Parathyroid adenoma (tissue), 2 donors: ENCODE results near the gene PTGFRN.

Experiments used
- H2AFZ ChIP-seq: fragments of 300-600 bp; sonication (generic); one replicate; pipeline ENCODE4 v1.7.0; 2017; ENCODE audit warnings: antibody characterized with exemption, mild to moderate bottlenecking
- H3K27ac ChIP-seq: fragments of 300-600 bp; sonication (generic); one replicate; pipeline ENCODE4 v1.7.0; 2017
- H3K27me3 ChIP-seq: fragments of 300-600 bp; sonication (generic); one replicate; pipeline ENCODE4 v1.7.0; 2017; ENCODE audit warnings: low read length; ENCODE audit not compliant: control insufficient read depth, insufficient read depth
- H3K36me3 ChIP-seq: fragments of 300-600 bp; sonication (generic); one replicate; pipeline ENCODE4 v1.7.0; 2017; ENCODE audit warnings: low read length; ENCODE audit not compliant: control insufficient read depth, insufficient read depth
- H3K4me1 ChIP-seq: fragments of 300-600 bp; sonication (generic); one replicate; pipeline ENCODE4 v1.7.0; 2017; ENCODE audit warnings: control low read depth
- H3K4me2 ChIP-seq: fragments of 300-600 bp; sonication (generic); one replicate; pipeline ENCODE4 v1.7.0; 2017; ENCODE audit warnings: low read length
- H3K4me3 ChIP-seq: fragments of 300-600 bp; sonication (generic); one replicate; pipeline ENCODE4 v1.7.0; 2017; ENCODE audit warnings: low read depth, low read length
- H3K79me2 ChIP-seq: fragments of 300-600 bp; sonication (generic); one replicate; pipeline ENCODE4 v1.7.0; 2017; ENCODE audit warnings: control low read depth
- H3K9ac ChIP-seq: fragments of 300-600 bp; sonication (generic); one replicate; pipeline ENCODE4 v1.7.0; 2017; ENCODE audit warnings: mild to moderate bottlenecking
- H3K9me3 ChIP-seq: fragments of 300-600 bp; sonication (generic); one replicate; pipeline ENCODE4 v1.7.0; 2017; ENCODE audit warnings: low read length; ENCODE audit not compliant: control insufficient read depth
- CTCF ChIP-seq: fragments of 300-600 bp; sonication (generic); IDR thresholded peaks from one replicate; pipeline ENCODE4 v1.7.0; 2017; ENCODE audit warnings: antibody characterized with exemption, mild to moderate bottlenecking
- donor health status: primary hyperparathyroidism.

PTGFRN gene

GRCh38 chr1:117008656-117009055 is 98.9 kb downstream of the PTGFRN start:
- Histone ChIP-seq H3K4me3 (no peak overlapping the region), H3K9me3 (no peaks in the 10 kb centered on the region), H3K27ac (no peak overlapping the region), H3K36me3 (no peaks in the 10 kb centered on the region), H3K27me3 (no peaks in the 10 kb centered on the region), H3K79me2 (no peaks in the 10 kb centered on the region), H3K4me2 (no peak overlapping the region), H3K9ac (no peak overlapping the region), H2AFZ (no peak overlapping the region), H3K4me1 (no peaks in the 10 kb centered on the region)
- TF ChIP-seq CTCF = no peak

- no peak overlapping the region for H3K9ac ChIP-seq
- H3K4me3 ChIP-seq = no peak overlapping the region
- H3K36me3 ChIP-seq = no peaks in the 10 kb centered on the region
- H3K4me2 ChIP-seq = no peak overlapping the region
- no peaks in the 10 kb centered on the region for H3K4me1 ChIP-seq
- H3K9me3 ChIP-seq = no peaks in the 10 kb centered on the region
- no peaks in the 10 kb centered on the region for H3K79me2 ChIP-seq
- no peak for TF ChIP-seq CTCF
- H2AFZ ChIP-seq = no peak overlapping the region
- H3K27me3 ChIP-seq = no peaks in the 10 kb centered on the region
- H3K27ac ChIP-seq = no peak overlapping the region
Measured at GRCh38 chr1:117009132-117009531, 99.4 kb downstream of the PTGFRN start.

GRCh38 chr1:117010310-117010969 is 100.7 kb downstream of the PTGFRN start:
- Histone ChIP-seq H3K27me3 (no peaks in the 10 kb centered on the region), H3K9me3 (no peaks in the 10 kb centered on the region), H3K79me2 (no peaks in the 10 kb centered on the region), H2AFZ (no peak overlapping the region), H3K9ac (no peak overlapping the region), H3K4me2 (no peak overlapping the region), H3K4me1 (no peaks in the 10 kb centered on the region), H3K4me3 (no peak overlapping the region), H3K36me3 (no peaks in the 10 kb centered on the region), H3K27ac (no peak overlapping the region)
- no peak for TF ChIP-seq CTCF

- Histone ChIP-seq H3K9ac (no peak overlapping the region), H3K4me2 (no peak overlapping the region), H3K27me3 (no peaks in the 10 kb centered on the region), H3K36me3 (no peaks in the 10 kb centered on the region), H3K9me3 (no peaks in the 10 kb centered on the region), H2AFZ (no peak overlapping the region), H3K79me2 (no peaks in the 10 kb centered on the region), H3K27ac (no peak overlapping the region), H3K4me3 (no peak overlapping the region), H3K4me1 (no peaks in the 10 kb centered on the region)
- no peak for TF ChIP-seq CTCF
Measured at GRCh38 chr1:117011334-117011733, 101.6 kb downstream of the PTGFRN start.

- Histone ChIP-seq H3K9me3 (no peaks in the 10 kb centered on the region), H3K9ac (no peak overlapping the region), H3K4me2 (no peak overlapping the region), H3K36me3 (no peaks in the 10 kb centered on the region), H2AFZ (no peak overlapping the region), H3K4me3 (no peak overlapping the region), H3K27me3 (no peaks in the 10 kb centered on the region), H3K4me1 (no peaks in the 10 kb centered on the region), H3K79me2 (no peaks in the 10 kb centered on the region), H3K27ac (no peak overlapping the region)
- TF ChIP-seq CTCF = no peak
Measured at GRCh38 chr1:117013309-117013858, 103.7 kb downstream of the PTGFRN start.
